Breast epithelium (tissue), 4 donors: ENCODE results near the gene PRDM11. TPM values are rescaled to one million over a fixed set of nuclear protein-coding genes. Genes with fewer than 3 reads are reported as not detected.
"Not testable (repeated sequence)": the region's sequence is repeated elsewhere in the genome, so short reads cannot be mapped to it uniquely, and the experiment has no call there.

ENCODE experiments used
- DNase-seq, 2 donors: peaks; one replicate each; pipeline ENCODE4 v3.0.0-alpha.2; 2019; ENCODE audit warnings: low spot score in 2 of 2
- H3K27ac ChIP-seq, 2 donors: fragments of 200-600 bp; sonication (generic) in 1 of 2; one replicate each; pipeline ENCODE4 v1.5.1; 2016 to 2019; ENCODE audit warnings: mild to moderate bottlenecking in 1 of 2
- H3K27me3 ChIP-seq, 2 donors: fragments of 200-600 bp; sonication (generic) in 1 of 2; one replicate each; pipeline versions ENCODE4 v1.5.1 to v1.6.0; 2017 to 2019; ENCODE audit warnings: control low read depth in 1 of 2, mild to moderate bottlenecking in 1 of 2
- H3K36me3 ChIP-seq: fragments of 200-600 bp; one replicate; pipeline ENCODE4 v1.5.1; 2019
- H3K4me1 ChIP-seq, 2 donors: fragments of 200-600 bp; sonication (generic); one replicate each; pipeline ENCODE4 v1.5.1; 2016 to 2019; ENCODE audit warnings: control low read depth in 1 of 2
- H3K4me3 ChIP-seq, 3 donors: fragments of 200-600 bp; sonication (generic); 1 replicate in 2 of 3; 2 replicates in 1 of 3; pipeline ENCODE4 v1.5.1; 2016 to 2019; ENCODE audit warnings: mild to moderate bottlenecking in 3 of 3, moderate library complexity in 2 of 3
- H3K9me3 ChIP-seq, 2 donors: fragments of 200-600 bp; sonication (generic) in 1 of 2; one replicate each; pipeline ENCODE4 v1.5.1; 2016 to 2019; ENCODE audit warnings: control low read depth in 1 of 2
- POLR2A ChIP-seq: fragments of 450-650 bp; IDR thresholded peaks from one replicate; pipeline ENCODE4 v1.6.1; 2016; ENCODE audit warnings: antibody characterized with exemption, mild to moderate bottlenecking, moderate library complexity
- POLR2AphosphoS5 ChIP-seq, 3 donors: sonication (generic); formaldehyde crosslinking; IDR thresholded peaks; one replicate each; pipeline ENCODE4 v1.6.1; 2017; ENCODE audit warnings: antibody characterized with exemption in 3 of 3
- intact Hi-C: fragments of 100-400 bp; cut with DNase I; formaldehyde crosslinking; loops from one replicate; pipeline ENCODE4 v1.15.1; 2023; ENCODE audit warnings: low total_unique reads
- total RNA-seq, 3 donors: library from RNA; depleted of rRNA; stranded (reverse); fragments of >200 nt; gene quantifications; one replicate each; pipeline ENCODE4 v1.1.0, GENCODE V29; 2016
- TF ChIP-seq, protein P1 (sequence below), 3 donors: fragments of 450-650 bp; IDR thresholded peaks; one replicate each; pipeline ENCODE4 v1.5.1; 2016 to 2017; ENCODE audit warnings: antibody characterized with exemption in 3 of 3, mild to moderate bottlenecking in 3 of 3, moderate library complexity in 3 of 3

The PRDM11 gene
- total RNA-seq, 3 donors from 2014 or later: 6.9 to 10.9 (median 10.8) TPM

- no peaks in the 10 kb centered on the region for H3K9me3 ChIP-seq
- no peaks in the 10 kb centered on the region for H3K27me3 ChIP-seq
- no peak overlapping the region for H3K27ac ChIP-seq
- intact Hi-C loops: no loop called here
- DNase-seq: no peak
- TF ChIP-seq, protein P1, sequence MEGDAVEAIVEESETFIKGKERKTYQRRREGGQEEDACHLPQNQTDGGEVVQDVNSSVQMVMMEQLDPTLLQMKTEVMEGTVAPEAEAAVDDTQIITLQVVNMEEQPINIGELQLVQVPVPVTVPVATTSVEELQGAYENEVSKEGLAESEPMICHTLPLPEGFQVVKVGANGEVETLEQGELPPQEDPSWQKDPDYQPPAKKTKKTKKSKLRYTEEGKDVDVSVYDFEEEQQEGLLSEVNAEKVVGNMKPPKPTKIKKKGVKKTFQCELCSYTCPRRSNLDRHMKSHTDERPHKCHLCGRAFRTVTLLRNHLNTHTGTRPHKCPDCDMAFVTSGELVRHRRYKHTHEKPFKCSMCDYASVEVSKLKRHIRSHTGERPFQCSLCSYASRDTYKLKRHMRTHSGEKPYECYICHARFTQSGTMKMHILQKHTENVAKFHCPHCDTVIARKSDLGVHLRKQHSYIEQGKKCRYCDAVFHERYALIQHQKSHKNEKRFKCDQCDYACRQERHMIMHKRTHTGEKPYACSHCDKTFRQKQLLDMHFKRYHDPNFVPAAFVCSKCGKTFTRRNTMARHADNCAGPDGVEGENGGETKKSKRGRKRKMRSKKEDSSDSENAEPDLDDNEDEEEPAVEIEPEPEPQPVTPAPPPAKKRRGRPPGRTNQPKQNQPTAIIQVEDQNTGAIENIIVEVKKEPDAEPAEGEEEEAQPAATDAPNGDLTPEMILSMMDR (IDR thresholded peaks at IDR 0.05): no peak
- TF ChIP-seq POLR2AphosphoS5 (IDR thresholded peaks at IDR 0.05) (no peak), POLR2A (no peak)
- no peaks in the 10 kb centered on the region for H3K4me1 ChIP-seq
- H3K4me3 ChIP-seq: no peak overlapping the region
- no peaks in the 10 kb centered on the region for H3K36me3 ChIP-seq
These were observed 102.1 kb downstream of the PRDM11 start for GRCh38 chr11:45248501-45249011.

- H3K4me3 ChIP-seq, DNase-seq, H3K4me1 ChIP-seq, intact Hi-C loops, H3K9me3 ChIP-seq, H3K36me3 ChIP-seq, H3K27ac ChIP-seq, H3K27me3 ChIP-seq: not testable (repeated sequence)
These were observed 102.9 kb downstream of the PRDM11 start for GRCh38 chr11:45249372-45249771.

DNA sequence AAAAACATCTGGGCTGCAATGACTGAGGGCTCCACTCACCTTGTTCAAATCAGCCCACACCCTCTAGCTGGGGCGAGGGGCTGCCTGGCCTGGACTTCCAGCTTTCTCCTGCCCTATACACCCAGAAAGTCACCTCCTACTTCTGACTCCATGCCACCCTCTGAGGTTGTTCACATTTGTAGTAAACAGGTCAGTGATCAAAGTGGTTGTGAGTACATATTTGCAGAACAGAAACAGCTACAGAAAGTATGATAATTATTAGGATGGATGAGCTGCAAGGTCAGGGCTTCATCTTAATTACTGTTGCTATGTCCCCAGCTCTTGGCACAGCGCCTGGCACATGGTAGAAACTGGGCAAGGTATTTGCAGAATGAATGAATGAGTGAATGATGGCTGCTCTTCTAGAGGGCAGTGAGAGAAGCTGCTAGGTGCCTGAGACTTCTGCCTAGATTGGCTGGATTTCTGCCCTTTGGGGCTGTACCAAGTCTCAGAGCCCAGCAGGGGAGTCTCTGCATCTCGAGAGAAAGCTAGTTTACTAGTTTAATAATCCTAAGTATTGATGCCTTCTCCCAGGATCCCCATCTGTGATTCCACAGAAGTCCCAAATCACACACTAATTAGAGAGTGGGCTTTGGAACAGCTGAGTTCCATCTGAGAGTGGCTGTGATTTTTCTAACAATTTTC lies 103.7 kb downstream of the PRDM11 start:
- no peak for TF ChIP-seq POLR2A
- TF ChIP-seq POLR2AphosphoS5 (IDR thresholded peaks at IDR 0.05): no peak
- TF ChIP-seq, protein P1 (IDR thresholded peaks at IDR 0.05): no peak
- Histone ChIP-seq H3K4me1 (no peaks in the 10 kb centered on the region), H3K9me3 (no peaks in the 10 kb centered on the region), H3K27me3 (no peaks in the 10 kb centered on the region), H3K4me3 (no peak overlapping the region), H3K36me3 (no peaks in the 10 kb centered on the region), H3K27ac (no peak overlapping the region)
- intact Hi-C loops: no loop called here
- DNase-seq: no peak

GRCh38 chr11:45252134-45252856 lies 105.9 kb downstream of the PRDM11 start:
- no peaks in the 10 kb centered on the region for H3K27me3 ChIP-seq
- TF ChIP-seq, protein P1 (IDR thresholded peaks at IDR 0.05): peak in 2 of 3 donors; percentile 12 to 15
- TF ChIP-seq POLR2AphosphoS5 (IDR thresholded peaks at IDR 0.05) (no peak), POLR2A (no peak)
- no peak overlapping the region for H3K4me3 ChIP-seq
- DNase-seq: no peak
- H3K9me3 ChIP-seq: no peaks in the 10 kb centered on the region
- H3K4me1 ChIP-seq: no peaks in the 10 kb centered on the region
- H3K27ac ChIP-seq: no peak overlapping the region
- intact Hi-C loops: no loop called here
- no peaks in the 10 kb centered on the region for H3K36me3 ChIP-seq

- no peaks in the 10 kb centered on the region for H3K4me1 ChIP-seq
- H3K27me3 ChIP-seq: no peaks in the 10 kb centered on the region
- H3K4me3 ChIP-seq: no peak overlapping the region
- TF ChIP-seq POLR2A (no peak), POLR2AphosphoS5 (IDR thresholded peaks at IDR 0.05) (no peak)
- TF ChIP-seq, protein P1 (IDR thresholded peaks at IDR 0.05): no peak
- H3K36me3 ChIP-seq: no peaks in the 10 kb centered on the region
- DNase-seq: no peak
- no peak overlapping the region for H3K27ac ChIP-seq
- no peaks in the 10 kb centered on the region for H3K9me3 ChIP-seq
- intact Hi-C loops: no loop called here
These were observed 106.4 kb downstream of the PRDM11 start for GRCh38 chr11:45252877-45253276.
